HG03565 (cell line): ENCODE measurements around the gene RXFP1.

Source experiments
- ATAC-seq: cut with Tn5 transposase; IDR thresholded peaks from one replicate; pipeline ENCODE4 v1.9.1; 2021; ENCODE audit warnings: mild to moderate bottlenecking, moderate library complexity; ENCODE audit not compliant: unreplicated experiment

Gene RXFP1

DNA sequence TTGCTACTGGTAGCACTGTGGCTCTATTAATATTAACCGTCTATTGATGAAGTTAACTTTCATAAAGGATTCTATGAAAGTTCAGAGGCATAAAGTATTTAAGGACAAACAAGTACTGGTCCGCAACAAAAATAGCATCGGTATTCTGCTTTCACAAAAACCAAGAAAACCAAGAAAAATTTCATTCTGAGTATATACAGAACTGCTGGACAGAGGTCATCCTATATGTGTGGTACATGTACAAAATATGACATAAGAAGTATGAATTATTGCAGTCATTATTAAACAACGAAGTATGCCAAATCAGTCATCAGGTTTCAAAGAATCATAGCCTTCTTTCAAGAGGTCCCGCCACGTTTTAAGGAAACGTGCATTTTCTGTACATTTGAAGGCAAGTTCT, 147.6 kb downstream of the RXFP1 start:
- peak; percentile 15 for ATAC-seq

DNA sequence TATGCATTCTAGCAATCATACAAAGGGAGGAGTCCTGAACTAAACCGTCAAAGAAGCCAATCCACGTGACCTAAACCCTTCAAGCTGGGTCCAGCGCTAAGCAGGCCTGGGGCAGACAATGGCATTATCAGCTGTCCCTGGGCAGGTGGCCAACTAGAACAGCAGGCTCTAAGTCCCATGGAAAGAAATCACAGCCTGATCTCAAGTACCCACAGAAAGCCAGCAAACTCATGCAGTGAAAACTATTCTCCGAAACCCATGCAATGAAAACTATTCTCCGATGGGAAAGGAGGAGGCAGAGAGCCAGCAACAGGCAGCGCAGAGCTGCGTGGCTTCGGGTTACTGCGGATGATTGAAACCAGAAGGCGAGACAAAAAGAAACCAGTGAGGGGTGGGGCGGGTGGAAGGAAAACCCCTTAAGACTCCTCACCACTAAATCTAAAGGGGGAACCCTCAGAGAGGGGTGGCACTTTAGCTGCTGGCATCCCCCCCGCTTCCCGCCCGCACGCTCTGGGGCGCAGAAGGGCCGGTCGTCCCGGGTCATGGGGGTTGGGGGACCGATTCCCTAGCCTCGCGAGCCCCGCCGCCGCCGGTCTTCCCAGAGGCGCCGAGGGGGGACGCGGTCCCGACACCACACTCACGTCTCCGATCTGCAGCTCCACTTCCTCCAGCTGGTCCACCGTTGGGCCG, 149.4 kb downstream of the RXFP1 start:
- ATAC-seq, result peak; percentile 9

DNA sequence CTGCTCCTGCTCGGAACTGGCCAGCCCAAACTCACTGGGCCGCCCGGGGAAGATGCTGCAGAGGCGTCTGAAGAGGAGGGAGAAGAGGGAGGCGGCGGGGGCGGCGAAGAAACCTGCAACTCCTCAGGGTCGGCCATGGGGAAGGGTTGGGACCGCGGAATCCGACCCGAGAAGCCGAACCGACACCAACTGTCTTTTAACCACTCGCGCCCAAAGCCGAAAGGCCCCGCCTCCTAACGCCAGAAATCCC, 149.9 kb downstream of the RXFP1 start, which contains the start of gene C4orf46:
TSS of gene C4orf46 (minus strand) at position 223 of the 250 bp plus-strand sequence. CDS start at position 137, 86 bp downstream.
- ATAC-seq, result no peak

DNA sequence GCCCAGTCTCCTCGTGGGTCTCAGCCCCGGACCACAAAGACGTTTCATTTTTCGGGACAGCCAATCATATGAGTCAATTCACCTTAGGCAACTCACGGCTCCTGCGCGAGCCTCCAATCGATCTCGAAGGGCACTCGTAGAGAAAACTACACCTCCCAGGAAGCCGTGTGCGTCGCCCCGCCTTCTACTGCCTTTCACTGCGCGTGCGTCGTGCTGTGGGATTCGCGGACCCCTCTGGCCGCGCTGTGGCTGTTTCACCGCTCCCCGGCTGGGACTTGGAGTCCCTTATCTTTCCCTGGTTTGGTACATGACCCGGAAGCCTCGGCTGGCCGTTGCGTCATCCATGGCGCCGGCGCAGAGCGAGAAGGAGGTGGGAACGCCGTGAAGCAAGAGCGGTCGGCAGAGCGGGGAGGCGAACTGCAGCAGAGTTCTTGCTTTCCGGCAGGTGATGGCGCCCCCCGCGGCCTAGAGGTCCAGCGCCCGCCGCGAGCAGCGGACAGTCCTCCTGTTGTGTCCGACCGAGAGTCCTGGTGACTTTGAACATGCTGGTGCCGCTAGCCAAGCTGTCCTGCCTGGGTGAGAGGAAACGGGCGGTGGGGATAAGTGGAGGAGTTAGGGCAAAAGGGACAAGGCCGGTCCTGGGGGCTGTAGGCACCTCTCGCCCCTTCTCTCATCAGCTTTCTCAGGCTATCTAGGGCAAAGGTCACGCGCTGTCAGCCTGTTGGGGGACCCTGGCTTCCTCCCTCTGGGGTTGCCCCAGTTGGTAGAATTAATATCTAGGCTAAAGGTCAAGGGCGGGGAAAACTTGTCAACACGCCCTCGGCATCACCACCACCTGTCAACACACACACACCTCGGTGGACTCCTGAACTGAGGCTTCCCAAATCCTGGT, 150.5 kb downstream of the RXFP1 start, which contains the start of gene ETFDH:
TSS of gene ETFDH (plus strand) at position 382 of the 892 bp plus-strand sequence. CDS start at position 543, 161 bp downstream.
- ATAC-seq, result peak; percentile 78

DNA sequence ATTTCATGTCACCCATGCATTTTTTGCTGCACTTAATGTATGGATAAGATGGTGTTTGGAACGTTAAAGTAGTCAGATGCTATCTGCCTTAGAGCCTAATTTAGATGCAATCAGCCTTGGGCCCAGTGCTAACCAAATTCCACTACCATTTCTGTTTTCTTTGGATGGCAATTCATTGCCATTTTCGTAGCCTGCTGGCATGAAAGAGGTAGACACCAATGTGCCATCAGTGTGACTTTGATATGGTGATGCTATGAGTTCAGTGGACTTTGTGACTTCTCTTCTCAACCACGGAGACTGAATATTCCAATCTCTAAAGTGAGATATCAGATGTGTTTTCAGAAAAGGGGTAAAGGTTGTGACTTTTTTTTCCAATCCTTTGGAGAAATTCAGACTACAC, 152.0 kb downstream of the RXFP1 start:
- no peak for ATAC-seq

DNA sequence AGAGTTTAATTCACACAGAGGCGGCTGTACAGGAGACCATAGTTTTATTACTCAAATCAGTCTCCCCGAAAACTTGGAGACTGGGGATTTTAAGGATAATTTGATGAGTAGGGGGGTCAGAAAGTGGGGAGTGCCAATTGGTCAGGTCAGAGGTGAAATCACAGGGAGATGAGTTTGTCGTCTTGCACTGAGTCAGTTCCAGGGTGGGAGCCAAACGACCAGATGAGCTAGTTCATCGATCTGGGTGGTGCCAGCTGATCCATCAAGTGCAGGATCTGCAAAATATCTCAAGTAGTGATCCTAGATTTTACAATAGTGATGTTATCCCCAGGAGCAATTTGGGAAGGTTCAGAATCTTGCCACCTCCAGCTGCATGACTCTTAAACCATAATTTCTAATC, 154.4 kb downstream of the RXFP1 start:
- no peak for ATAC-seq

DNA sequence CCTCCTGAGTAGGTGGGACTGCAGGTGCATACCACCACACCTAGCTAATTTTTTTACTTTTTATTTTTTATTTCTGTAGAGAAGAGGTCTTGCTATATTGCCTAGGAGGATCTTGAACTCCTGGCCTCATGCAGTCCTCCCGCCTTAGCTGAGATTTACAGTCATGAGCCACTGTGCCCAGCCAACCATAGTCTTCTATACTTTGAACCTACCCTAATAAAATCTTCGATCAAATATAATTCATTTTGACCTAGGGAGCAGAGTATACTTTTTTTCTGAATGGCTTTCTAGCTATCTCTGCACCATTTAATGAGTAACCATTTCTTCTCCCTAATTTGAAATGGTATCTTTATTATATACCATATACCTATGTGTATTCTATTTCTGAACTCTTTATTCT, 157.1 kb downstream of the RXFP1 start:
- no peak for ATAC-seq

DNA sequence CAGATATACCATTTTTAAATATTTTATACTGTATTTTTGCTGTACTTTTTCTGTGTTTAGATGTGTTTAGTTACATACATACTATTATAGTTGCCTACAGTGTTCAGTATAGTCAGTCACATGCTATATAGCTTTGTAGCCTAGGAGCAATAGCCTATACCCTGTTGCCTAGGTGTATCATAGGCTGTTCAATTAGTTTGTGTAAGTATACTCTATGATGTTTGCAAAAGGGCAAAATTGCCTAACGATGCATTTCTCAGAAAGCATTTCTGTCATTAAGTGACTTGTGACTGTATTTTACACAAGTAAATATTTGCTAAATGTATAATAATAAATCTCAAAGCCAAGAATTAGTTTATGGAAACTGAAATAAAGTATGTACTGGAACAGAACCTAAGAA, 159.9 kb downstream of the RXFP1 start:
- no peak for ATAC-seq

DNA sequence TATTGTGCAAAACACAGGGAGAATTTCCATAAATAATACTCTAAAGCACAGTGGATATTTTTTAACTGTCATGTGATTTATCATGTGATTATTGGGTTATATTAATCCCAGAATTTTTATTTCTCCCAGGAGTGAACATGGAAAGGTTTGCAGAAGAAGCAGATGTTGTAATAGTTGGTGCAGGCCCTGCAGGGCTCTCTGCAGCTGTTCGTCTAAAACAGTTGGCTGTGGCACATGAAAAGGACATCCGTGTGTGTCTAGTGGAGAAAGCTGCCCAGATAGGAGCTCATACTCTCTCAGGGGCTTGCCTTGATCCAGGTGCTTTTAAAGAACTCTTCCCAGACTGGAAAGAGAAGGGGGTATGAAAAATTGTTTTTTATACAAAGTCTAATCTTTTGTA, 160.4 kb downstream of the RXFP1 start:
- ATAC-seq, result no peak

DNA sequence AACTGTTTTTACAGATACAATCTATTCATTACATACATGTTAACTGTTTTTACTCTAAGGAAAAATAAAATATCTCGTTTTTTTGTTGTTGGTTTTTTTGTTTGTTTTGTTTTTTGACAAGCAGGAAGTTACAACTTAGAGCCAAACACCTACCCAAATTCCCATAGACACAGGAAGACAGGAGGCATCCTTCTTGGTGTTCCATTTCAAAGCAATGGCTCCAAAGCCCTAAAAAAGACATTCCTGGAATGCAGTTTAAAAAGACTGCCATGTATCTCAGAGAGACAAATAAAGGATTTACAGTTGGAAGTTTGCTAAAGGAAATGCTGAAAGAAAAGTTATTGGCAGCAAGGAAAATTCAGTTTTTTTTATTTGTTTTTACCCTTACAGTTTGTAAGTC, 167.1 kb downstream of the RXFP1 start:
- no peak for ATAC-seq
